NCI-H460 (cell line): ENCODE data around the gene LEP. TPM values are rescaled to one million over a fixed set of nuclear protein-coding genes. Genes with fewer than 3 reads are reported as not detected.
"Not testable (repeated sequence)": the region's sequence is repeated elsewhere in the genome, so short reads cannot be mapped to it uniquely, and the experiment has no call there.

Experiments used
- DNase-seq: peaks from one replicate; pipeline ENCODE4 v3.0.0-alpha.2; 2016; ENCODE audit warnings: low read depth; ENCODE audit errors: extremely low read depth
- total RNA-seq: library from RNA; depleted of rRNA; stranded (reverse); fragments of >200 nt; shearing (Covaris generic); gene quantifications from 2 replicates; pipeline ENCODE4 v1.2.3, GENCODE V29; 2014

The LEP gene
- total RNA-seq, 1 experiment from 2014 or later, result not detected

DNA sequence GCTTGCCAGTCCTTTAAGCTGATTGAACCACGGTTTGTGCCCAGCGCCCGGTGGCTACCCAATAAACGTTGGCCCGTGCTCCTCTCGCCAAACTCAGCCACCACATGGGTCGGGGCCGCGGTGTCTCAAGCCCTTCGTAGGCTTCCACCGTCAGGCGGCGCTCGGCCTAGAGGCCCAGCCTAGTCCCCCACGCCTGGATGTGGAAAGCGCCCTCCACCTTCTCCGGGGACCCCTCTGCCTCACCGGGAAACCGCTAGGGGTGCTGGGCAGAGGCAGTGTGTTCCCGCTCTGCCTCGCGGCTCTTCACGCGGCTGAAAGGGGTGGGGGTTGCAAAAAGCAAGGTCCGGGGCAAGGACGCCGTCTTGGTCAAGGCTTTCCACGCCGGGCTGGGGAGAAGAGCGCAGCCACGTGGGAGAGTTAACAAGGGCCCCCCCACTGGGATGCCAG lies 29.8 kb downstream of the LEP start:
- no peak for DNase-seq

DNA sequence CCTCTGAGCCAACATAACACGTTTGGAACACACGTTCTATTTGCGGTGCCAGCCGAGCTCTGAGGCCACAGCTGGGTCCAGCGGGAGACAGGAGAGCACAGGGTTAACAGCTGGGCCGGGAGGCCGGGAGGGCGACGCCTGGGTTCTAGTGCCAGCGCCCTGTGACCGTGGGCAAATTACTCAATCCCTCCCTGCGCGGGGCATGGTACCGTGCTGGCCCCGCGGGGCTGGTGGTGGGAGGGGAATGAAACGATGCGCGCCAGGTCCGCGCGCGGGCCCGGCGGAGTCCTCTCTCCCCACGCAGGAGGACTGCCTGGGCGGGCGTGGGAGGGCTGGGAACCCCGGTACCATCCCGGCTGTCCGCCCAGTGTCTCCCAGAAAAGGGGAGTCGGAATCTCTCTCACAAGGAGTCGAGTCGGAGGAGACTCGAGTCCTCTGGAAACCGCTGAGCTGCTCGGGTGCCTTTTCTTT lies 30.4 kb downstream of the LEP start:
- no peak for DNase-seq

DNA sequence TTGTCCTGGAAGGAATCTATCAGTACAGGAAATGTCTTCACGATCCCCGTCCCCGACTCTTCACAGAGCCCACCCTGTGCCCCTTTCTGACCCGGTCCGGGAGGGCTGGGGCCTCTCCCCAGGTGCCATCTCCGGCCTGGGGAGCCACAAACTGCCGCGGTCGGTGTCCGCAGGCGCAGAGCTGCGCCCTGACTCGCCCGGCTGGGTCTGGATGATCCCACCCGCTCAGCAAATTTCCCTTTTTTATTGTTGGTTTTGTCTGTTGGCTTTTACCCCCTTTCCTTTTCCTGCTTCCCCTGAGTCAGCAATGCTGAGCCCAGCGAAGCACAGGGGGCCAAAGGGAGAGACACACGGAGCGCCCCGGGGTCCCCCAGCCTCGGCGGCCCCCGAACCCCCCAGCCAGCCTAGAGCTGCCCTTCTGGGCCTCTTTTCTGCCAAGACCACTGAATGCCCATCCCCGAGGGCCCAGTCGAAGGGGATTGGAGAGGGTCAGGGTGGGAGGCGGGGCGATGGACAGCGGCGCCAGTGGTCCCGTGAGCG lies 30.9 kb downstream of the LEP start:
- DNase-seq, result no peak

DNA sequence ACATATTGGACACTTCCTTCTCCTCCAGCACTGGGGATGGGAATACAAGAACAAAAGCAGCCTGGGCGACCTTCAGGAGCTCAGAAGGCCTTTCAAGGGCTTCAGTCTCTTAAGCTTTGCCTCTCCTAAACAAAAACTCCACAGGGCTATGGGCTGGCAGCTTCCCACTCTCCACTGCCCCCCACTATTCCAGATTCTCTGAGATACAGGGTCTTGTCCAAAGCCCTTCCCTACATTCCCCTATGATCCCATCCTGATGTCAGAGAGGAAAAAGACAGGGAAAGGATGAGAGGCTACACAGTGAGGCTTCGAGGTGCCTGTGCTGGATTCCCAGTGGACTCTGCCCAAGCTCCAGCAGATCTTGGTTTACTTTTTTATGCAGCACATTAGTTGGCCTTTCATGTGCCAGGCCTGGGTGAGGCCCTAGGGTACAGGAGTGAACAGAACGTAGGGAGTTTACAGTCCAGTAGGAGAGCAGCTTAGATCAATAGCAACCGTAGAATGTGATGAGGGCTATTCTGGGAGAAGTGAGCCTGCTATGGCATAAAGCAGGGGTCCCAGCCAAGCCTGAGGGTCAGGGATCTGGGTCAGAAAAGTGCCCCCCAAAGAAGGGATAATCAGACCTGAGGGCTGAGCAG lies 33.3 kb downstream of the LEP start:
- DNase-seq, result no peak

DNA sequence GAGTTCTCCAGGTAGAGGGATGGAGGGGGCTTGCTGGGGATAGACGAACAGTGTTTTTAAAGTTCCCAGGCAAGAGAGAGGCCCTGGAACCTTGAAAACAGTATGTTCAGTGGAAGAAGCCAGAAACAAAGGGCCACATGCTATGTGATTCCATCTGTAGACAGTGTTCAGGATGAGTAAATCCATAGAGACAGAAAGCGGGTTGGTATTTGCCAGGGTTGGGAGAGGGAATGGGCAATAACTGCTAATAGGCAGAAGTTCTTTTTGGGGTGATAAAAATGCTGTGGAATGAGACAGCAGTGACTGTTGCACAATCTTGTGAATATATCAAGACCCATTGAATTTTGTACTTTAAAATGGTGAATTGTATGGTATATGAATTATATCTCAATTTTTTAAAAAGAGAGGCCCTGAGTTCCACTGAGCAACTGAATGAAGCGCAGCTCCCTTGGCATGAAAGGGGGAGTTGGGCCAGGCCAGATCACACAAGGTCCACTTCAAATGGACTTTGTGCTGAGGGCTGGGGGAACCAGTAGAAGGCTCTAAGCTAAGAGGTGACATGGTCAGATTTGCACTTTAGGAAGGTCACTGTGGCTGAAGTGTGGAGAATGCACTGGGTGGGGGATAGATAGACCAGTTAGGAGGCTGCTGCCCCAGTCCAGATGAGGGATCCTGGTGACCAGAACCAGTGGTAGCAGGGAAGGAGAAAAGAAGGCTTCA lies 34.0 kb downstream of the LEP start:
- no peak for DNase-seq

DNA sequence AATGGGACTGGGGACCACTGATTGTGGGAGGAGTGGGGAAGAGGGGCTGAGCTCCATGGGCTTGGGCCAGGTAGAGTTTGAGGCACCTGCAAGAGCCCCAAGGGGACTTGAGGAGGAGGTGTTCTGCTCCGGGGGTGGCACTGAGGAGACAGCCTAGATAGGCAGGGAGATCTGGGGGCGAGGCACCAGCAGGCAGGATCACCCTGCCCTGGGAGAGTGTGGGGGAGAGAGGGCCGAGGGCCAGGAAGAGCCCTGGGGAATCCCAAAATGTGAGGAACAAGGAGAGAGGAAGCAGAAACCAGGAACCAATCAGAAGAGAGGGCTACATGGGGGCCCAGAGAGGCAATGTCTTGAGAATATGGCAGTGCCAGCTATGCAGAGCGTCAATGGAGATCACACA lies 34.6 kb downstream of the LEP start:
- no peak for DNase-seq

DNA sequence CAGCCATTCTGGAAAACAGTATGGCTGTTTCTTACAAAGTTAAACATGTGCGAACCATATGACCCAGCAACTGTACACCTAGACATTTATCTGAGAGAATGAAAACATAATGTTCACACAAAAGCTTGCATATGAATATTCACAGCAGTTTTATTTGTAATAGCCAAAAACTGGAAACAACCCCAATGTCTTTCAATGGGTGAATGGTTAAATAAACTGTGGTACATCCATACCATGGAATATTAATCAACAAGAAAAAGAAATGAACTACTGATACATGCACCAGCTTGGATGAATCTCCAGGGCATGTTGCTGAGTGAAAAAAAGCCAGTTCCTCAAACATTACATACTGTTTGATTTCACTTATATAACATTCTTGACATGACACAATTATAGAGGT lies 37.3 kb downstream of the LEP start:
- DNase-seq, result no peak

DNA sequence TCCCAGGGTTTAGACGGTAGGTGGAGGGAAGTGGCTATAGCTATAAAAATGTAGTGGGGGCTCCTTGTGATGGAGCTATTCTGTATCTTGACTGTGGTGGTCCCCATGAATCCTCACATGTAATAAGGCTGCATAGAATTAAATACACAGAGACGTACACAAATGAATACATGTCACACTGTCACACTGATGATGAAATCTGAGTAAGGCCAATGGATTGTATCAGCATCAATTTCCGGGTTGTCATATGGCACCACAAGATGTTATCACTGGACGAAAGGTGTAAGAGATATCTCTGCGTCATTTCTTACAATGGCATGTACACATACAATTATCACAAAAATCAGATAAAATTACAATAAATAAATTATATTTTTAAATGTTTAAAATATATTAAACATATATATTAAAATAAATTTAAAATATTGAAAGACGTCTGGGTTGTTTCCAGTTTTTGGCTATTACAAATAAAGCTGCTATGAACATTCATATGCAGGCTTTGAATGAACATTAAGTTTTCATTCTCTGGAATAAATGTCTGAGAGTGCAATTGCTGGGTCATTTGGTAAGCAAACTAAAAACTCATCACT lies 38.1 kb downstream of the LEP start:
- DNase-seq, result no peak

DNA sequence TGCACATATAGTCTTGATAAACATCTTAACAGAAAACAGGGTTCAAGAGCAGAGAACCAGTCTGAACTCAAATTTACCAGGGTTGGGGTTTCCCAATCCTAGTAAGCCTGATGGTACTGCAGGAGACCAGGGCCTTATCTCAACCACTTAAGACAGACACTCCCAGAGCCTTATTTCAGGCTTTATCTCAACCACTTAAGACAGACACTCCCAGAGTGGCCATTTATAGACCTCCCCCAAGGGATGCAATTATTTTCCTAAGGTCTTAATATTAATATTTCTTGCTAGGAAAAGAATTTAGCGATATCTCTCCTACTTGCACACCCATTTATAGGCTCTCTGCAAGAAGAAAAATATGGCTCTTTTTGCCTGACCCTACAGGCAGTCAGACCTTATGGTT lies 39.4 kb downstream of the LEP start:
- DNase-seq, result not testable (repeated sequence)

DNA sequence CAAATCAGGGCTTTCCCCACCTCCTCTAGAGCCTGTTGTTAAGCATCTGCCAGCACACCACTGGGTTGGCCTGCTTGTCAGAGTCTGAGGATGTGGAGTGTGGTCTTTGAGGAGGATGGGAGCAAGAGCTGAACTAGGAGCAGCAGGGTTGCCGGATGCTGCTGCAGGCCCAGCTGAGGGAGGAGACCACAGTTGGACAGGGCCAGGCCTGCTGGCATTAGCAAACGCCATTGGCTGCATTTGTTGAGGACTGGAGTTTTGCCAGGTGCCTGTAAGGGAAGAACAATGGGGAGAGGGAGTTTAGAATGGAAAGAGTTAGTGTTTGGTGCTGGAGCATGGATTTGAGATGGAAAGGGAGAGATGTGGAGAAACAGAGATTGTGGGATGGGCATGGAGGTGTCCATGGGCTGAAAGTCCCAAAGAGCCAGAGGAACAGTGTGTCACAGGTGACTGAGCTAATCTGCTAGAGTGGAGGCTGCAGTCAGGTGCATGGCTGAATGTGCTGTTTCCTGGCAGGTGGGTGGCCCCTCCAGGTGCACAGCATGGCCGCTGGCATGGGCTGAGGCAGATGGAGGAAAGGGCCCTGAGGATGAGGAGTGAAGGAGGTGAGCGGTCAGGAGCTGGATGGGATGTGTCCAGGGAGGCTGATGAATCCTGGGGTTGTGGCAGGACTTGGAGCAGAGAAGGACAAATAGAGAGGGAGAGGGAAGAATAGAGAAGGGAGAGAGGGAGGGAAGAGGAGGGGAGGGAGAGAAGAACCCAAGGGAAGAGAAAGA lies 40.7 kb downstream of the LEP start:
- no peak for DNase-seq

DNA sequence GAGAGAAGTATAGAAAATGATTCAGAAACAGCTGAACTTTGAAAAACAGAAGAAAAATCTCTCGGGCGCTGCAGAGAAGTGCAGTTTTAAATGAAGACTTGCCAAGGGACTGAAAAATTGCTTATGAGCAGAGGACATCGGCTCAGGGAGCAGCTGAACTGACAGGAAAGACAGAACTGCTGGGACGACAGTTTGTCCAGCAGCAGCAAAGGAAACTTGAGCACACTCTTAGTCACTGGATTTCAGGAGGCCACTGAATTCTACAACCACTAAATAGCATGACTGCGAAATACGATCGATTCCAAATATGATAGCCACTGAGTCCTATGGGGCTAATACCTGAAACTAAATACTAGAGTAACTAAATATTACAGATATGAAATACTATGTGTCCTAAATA lies 43.0 kb downstream of the LEP start:
- no peak for DNase-seq

DNA sequence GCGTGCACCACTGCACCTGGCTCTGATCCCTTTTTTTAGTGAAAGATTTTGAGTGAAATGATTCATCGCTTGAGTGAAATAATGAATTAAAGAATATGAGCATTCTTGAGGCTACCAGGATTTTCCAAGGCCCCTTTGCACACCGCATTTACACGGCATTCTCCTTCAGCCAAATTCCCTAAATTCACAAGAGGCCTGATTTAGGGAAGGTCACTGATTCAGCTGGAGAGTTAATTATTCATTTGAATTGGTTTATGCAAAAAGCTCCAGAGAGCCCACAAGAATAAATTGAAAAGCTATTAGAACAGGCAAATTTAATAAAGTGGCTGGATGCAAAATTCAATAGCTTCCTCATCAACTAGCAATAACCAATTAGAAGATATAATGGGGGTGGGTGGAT lies 46.5 kb downstream of the LEP start:
- no peak for DNase-seq

DNA sequence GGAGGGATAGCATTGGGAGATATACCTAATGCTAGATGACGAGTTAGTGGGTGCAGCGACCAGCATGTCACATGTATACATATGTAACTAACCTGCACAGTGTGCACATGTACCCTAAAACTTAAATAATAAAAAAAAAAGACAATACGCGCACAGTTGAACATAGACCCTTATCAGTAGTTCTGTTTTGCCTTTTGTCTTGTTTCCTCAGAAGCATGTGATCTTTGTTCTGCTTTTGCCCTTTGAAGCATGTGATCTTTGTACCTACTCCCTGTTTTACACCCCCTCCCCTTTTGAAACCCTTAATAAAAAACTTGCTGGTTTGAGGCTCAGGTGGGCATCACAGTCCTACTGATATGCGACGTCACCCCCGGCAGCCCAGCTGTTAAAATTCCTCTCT lies 56.9 kb downstream of the LEP start:
- DNase-seq, result not testable (repeated sequence)

DNA sequence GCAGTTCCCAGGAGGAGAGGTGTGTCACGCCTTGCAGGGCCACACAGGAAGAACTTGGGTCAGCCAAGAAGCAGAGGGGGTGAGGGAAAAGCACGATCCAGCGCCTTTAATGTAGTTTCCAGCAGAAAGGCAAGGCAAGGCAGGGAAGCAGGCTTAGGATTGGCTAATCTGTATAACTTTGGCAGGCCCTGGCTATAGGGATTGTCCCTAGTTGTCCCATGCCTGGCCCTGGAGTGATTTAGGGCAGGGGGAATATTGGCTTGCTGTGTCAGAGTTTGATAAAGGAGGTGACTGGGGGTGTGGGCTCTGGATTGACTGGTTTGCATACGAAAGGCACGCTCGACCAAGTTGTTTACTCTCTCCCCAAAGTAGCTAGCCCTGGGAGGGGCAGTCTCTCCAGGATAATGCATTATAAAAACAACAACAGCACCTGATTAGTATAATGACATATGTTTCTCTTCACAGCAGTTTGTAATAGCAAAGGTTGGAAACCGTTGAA lies 58.1 kb downstream of the LEP start:
- DNase-seq, result no peak

DNA sequence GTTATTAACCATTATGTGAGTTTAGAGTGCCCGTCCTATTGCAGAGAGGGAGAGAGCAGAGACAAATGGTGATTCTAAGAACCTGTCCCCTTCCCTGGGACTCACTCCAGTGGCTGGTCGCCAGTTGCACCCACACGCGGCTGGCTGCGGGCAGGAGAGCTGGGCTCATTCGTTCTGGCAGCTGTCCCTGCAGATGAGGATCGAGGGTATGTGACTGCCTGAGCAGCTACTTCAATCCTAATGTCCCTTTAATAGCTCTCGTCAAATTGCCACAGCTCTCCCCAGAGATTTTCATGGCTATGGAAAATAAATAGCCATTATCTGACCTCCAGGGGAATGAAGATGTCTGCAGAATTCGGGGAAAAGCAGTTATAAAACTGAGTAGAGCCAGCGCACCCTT lies 61.1 kb downstream of the LEP start:
- no peak for DNase-seq

DNA sequence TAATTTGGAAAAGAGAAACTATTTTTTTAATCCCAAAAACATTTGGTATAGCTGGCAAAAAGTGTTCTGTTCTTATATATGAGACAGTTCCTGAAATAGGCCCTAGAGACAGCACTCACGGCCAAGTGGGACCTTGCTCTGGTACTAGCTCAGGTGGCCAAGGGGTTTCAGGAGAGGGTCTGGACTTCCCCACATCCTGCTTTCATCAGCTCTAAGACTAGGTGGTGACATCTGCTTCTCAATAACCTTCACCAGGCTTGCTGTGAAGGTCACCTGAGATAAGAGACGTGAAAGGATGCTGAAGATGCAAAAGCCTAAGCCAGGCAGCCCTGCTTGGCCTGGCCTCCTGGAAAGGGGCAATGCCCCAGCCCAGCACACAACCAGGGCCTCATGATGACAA lies 62.1 kb downstream of the LEP start:
- DNase-seq, result no peak

DNA sequence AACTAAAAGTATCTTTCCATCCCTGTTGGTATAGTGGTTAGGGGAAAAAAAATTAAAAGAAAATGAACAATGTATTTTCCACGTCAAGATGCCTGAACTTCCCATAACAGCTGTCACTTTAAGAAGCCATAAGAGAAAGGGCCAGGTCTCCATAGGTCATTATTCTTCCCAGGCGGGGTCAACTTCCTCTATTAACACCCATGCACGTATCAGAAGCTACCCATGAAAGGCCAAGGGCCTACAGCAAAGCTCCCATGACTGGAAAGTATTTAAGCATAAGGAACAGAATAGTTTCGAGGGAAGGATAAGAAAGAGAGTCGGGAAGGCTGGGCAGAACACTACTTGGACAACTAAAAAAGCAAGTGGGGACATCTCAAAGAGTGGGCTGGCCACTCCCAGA lies 62.6 kb downstream of the LEP start:
- DNase-seq, result no peak

DNA sequence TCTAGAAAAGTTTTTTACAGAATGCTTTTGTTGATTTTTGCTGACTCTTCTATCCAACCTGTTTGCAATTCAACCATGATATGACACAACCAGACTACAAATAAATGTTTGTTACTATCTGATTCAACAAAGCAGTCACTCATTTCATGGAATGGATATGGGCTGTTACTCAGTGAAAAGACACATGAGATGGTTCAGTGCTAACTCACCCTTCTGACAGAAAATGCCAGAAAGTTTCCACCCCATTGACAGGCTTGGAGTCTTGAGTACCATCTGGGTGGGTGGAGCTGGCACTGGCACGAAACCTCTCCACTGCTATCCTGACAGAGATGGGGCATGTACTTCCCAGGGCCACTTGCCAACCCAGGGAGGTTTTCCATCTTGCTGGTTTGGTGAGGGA lies 63.1 kb downstream of the LEP start:
- no peak for DNase-seq

DNA sequence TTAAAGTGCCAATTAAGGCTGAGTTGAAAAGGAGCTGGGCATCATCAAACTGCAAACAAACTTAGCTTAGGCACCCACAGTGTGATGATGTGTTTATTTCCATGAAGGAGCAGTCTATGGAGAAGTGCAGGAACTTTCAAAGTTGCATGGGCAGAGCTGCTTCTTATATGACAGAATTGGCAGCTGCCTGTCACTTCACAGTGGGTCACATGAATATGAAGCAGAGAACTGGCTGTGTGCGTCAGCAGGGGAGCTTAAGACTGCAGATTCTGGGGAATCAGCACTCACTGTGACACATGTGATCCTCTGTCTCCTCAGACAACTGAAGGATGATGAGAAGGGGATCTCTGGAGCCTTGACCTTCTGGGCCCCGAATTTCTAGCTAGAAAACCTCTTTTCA lies 66.0 kb downstream of the LEP start:
- DNase-seq, result no peak
